H1 (cell line): ENCODE data around the gene ARAP2. TPM values are rescaled to one million over a fixed set of nuclear protein-coding genes. Genes with fewer than 3 reads are reported as not detected.

Source experiments
- CTCF ChIA-PET: fragments of 300-600 bp; sonication (Branson Sonifier 250); formaldehyde crosslinking; loops from one replicate; lab custom pipeline; 2021; ENCODE audit not compliant: partially characterized antibody; lab: Charles Lee
- POLR2A ChIA-PET: fragments of 300-600 bp; sonication (Branson Sonifier 250); formaldehyde crosslinking; loops from one replicate; lab custom pipeline; 2021; ENCODE audit warnings: inconsistent platforms; ENCODE audit not compliant: partially characterized antibody; lab: Charles Lee
- DNase-seq, 2 experiments: peaks; one replicate each; pipeline versions ENCODE4 v3.0.0 to v3.0.0-alpha.2; 2010 to 2022; ENCODE audit warnings: low spot score in 2 of 2, low read depth in 1 of 2, mixed read lengths in 1 of 2
- FAIRE-seq: peaks from 2 replicates; lab custom pipeline; 2011; peaks lifted over from hg19 to GRCh38; lab: Jason Lieb, UNC
- H2AFZ ChIP-seq: 2 replicates; pipeline ENCODE4 v1.8.1; 2012; ENCODE audit warnings: low read length, inconsistent platforms
- H2AK5ac ChIP-seq: 2 replicates; pipeline ENCODE4 v1.6.1; 2013; ENCODE audit warnings: low read depth, low read length
- H2BK120ac ChIP-seq: replicated peaks from 2 replicates; pipeline ENCODE3; 2013; ENCODE audit warnings: low read depth, low read length, inconsistent platforms
- H2BK12ac ChIP-seq: 2 replicates; pipeline ENCODE4 v1.6.1; 2013; ENCODE audit warnings: low read depth, low read length
- H2BK15ac ChIP-seq: 2 replicates; pipeline ENCODE4 v1.6.1; 2013; ENCODE audit warnings: low read length
- H2BK20ac ChIP-seq: 2 replicates; pipeline ENCODE4 v1.6.1; 2013; ENCODE audit warnings: low read length
- H2BK5ac ChIP-seq: 2 replicates; pipeline ENCODE4 v1.6.1; 2013; ENCODE audit warnings: low read depth, low read length
- H3K14ac ChIP-seq: 2 replicates; pipeline ENCODE4 v1.6.1; 2013; ENCODE audit warnings: inconsistent platforms; ENCODE audit not compliant: insufficient read length
- H3K18ac ChIP-seq: 2 replicates; pipeline ENCODE4 v1.6.1; 2013; ENCODE audit warnings: low read length; ENCODE audit errors: extremely low read depth
- H3K23ac ChIP-seq: 2 replicates; pipeline ENCODE4 v1.6.1; 2013; ENCODE audit warnings: inconsistent platforms; ENCODE audit not compliant: insufficient read length
- H3K23me2 ChIP-seq: 2 replicates; pipeline ENCODE4 v1.6.1; 2013; ENCODE audit warnings: low read depth, low read length
- H3K27ac ChIP-seq: 2 replicates; pipeline ENCODE4 v1.6.1; 2011; ENCODE audit warnings: low read depth, low read length, inconsistent platforms
- H3K27me3 ChIP-seq, 4 experiments: replicated peaks in 1 of 4; 1 replicate in 1 of 4; 2 replicates in 3 of 4; pipeline versions ENCODE4 v1.6.1 to v1.8.1; 2011 to 2013; ENCODE audit warnings: low read length in 3 of 4, mild to moderate bottlenecking in 3 of 4, inconsistent platforms in 2 of 4, mixed read lengths in 2 of 4, moderate library complexity in 1 of 4; ENCODE audit not compliant: control insufficient read depth in 3 of 4, insufficient read depth in 3 of 4; ENCODE audit errors: extremely low read depth in 1 of 4
- H3K36me3 ChIP-seq, 4 experiments: 2 replicates each; pipeline versions ENCODE4 v1.6.1 to v1.8.1; 2011 to 2013; ENCODE audit warnings: mild to moderate bottlenecking in 4 of 4, low read length in 3 of 4, moderate library complexity in 2 of 4, control low read depth in 1 of 4, inconsistent platforms in 1 of 4; ENCODE audit not compliant: insufficient read depth in 4 of 4, control insufficient read depth in 2 of 4
- H3K4ac ChIP-seq: replicated peaks from 2 replicates; pipeline ENCODE3; 2013; ENCODE audit warnings: low read length, low read depth, mixed read lengths, inconsistent platforms; ENCODE audit not compliant: insufficient read length
- H3K4me1 ChIP-seq, 4 experiments: replicated peaks in 1 of 4; 1 replicate in 1 of 4; 2 replicates in 3 of 4; pipeline versions ENCODE4 v1.6.1 to v1.8.1; 2011 to 2013; ENCODE audit warnings: low read length in 3 of 4, inconsistent platforms in 2 of 4, mixed read lengths in 1 of 4; ENCODE audit not compliant: insufficient read depth in 4 of 4, control insufficient read depth in 3 of 4
- H3K4me2 ChIP-seq, 2 experiments: 2 replicates each; pipeline versions ENCODE4 v1.6.1 to v1.8.1; 2011 to 2013; ENCODE audit warnings: low read depth in 2 of 2, low read length in 2 of 2, control low read depth in 1 of 2, inconsistent platforms in 1 of 2, mild to moderate bottlenecking in 1 of 2; ENCODE audit not compliant: insufficient read depth in 1 of 2
- H3K4me3 ChIP-seq, 4 experiments: fragments of 200-600, 300-600 bp in 1 of 4; sonication (generic), shearing (Covaris generic), sonication (Bioruptor Twin) in 1 of 4; 2 replicates each; pipeline versions ENCODE4 v1.5.1 to v1.8.1; 2011 to 2016; ENCODE audit warnings: low read length in 4 of 4, low read depth in 3 of 4, control low read depth in 2 of 4, inconsistent platforms in 2 of 4, mild to moderate bottlenecking in 2 of 4, mixed read lengths in 1 of 4, moderate library complexity in 1 of 4; ENCODE audit not compliant: insufficient read depth in 2 of 4; ENCODE audit errors: extremely low read depth in 1 of 4
- H3K56ac ChIP-seq: replicated peaks from 2 replicates; pipeline ENCODE3; 2013; ENCODE audit warnings: low read depth, mild to moderate bottlenecking, mixed read lengths, low read length, inconsistent platforms; ENCODE audit not compliant: insufficient read length
- H3K79me1 ChIP-seq: 2 replicates; pipeline ENCODE4 v1.6.1; 2013; ENCODE audit warnings: low read depth, low read length, control low read depth
- H3K79me2 ChIP-seq, 2 experiments: 2 replicates each; pipeline versions ENCODE4 v1.6.1 to v1.8.1; 2012 to 2013; ENCODE audit warnings: low read length in 2 of 2, mild to moderate bottlenecking in 2 of 2, inconsistent platforms in 1 of 2; ENCODE audit not compliant: insufficient read depth in 2 of 2, control insufficient read depth in 1 of 2
- H3K9ac ChIP-seq, 4 experiments: replicated peaks in 1 of 4; 1 replicate in 1 of 4; 2 replicates in 3 of 4; pipeline versions ENCODE4 v1.6.1 to v1.8.1; 2011 to 2013; ENCODE audit warnings: low read depth in 3 of 4, low read length in 3 of 4, control low read depth in 2 of 4, mild to moderate bottlenecking in 2 of 4, moderate library complexity in 2 of 4, inconsistent platforms in 1 of 4; ENCODE audit errors: extremely low read depth in 1 of 4
- H3K9me3 ChIP-seq, 2 experiments: 2 replicates each; pipeline versions ENCODE4 v1.6.1 to v1.8.1; 2012 to 2013; ENCODE audit warnings: mild to moderate bottlenecking in 2 of 2, moderate library complexity in 2 of 2, control low read depth in 1 of 2, inconsistent platforms in 1 of 2, low read depth in 1 of 2, low read length in 1 of 2, mixed read lengths in 1 of 2; ENCODE audit not compliant: insufficient read depth in 2 of 2
- H4K20me1 ChIP-seq, 2 experiments: replicated peaks in 1 of 2; 2 replicates each; pipeline versions ENCODE3 to v1.8.1; 2011 to 2013; ENCODE audit warnings: inconsistent platforms in 2 of 2, low read length in 2 of 2, mild to moderate bottlenecking in 1 of 2; ENCODE audit not compliant: insufficient read depth in 2 of 2, control insufficient read depth in 1 of 2
- H4K5ac ChIP-seq: 2 replicates; pipeline ENCODE4 v1.6.1; 2013; ENCODE audit warnings: low read length, low read depth, mixed read lengths, inconsistent platforms; ENCODE audit not compliant: insufficient read length
- H4K8ac ChIP-seq: 2 replicates; pipeline ENCODE4 v1.8.0; 2013; ENCODE audit warnings: mild to moderate bottlenecking, moderate library complexity, low read length, inconsistent platforms; ENCODE audit not compliant: insufficient read depth; ENCODE audit errors: extremely low read depth
- H4K91ac ChIP-seq: replicated peaks from 2 replicates; pipeline ENCODE3; 2013; ENCODE audit warnings: low read length, mixed read lengths, inconsistent platforms; ENCODE audit not compliant: insufficient read length
- CEBPB ChIP-seq: IDR thresholded peaks from 2 replicates; pipeline ENCODE4 v1.6.1; 2012; ENCODE audit warnings: low read depth, low read length
- MAX ChIP-seq: IDR thresholded peaks from 2 replicates; pipeline ENCODE4 v1.6.1; 2012; ENCODE audit warnings: inconsistent platforms
- SIRT6 ChIP-seq: IDR thresholded peaks from one replicate; pipeline ENCODE4 v1.7.1; 2012; ENCODE audit warnings: low read length, inconsistent platforms
- SP4 ChIP-seq: IDR thresholded peaks from 2 replicates; pipeline ENCODE4 v1.6.1; 2012; ENCODE audit warnings: low read length, inconsistent platforms
- TBP ChIP-seq: IDR thresholded peaks from 2 replicates; pipeline ENCODE4 v1.6.1; 2011; ENCODE audit warnings: low read depth, low read length, improper control_type of control experiment
- TEAD4 ChIP-seq: IDR thresholded peaks from 2 replicates; pipeline ENCODE4 v1.6.1; 2012; ENCODE audit warnings: low read depth, low read length, inconsistent platforms, mixed read lengths
- WGBS, 2 experiments: shearing (Covaris generic) in 1 of 2; methylation state at CpG; one replicate each; pipeline versions ENCODE4 v1.1.6 to v1.1.7; 2013 to 2015; ENCODE audit warnings: low lambda C conversion rate in 2 of 2, mixed read lengths in 2 of 2, inconsistent platforms in 1 of 2, low coverage in 1 of 2, missing lambda C conversion rate in 1 of 2; ENCODE audit not compliant: insufficient replicate concordance in 2 of 2, insufficient coverage in 1 of 2, insufficient read length in 1 of 2; ENCODE audit errors: extremely low coverage in 1 of 2, missing lambda C conversion rate in 1 of 2; 5-methylcytosine and 5-hydroxymethylcytosine counted together
- polyA plus RNA-seq, 7 experiments: library from polyadenylated mRNA; depleted of rRNA in 3 of 7; stranded (reverse) in 5 of 7; unstranded in 2 of 7; fragments of >200 nt in 5 of 7; fragments of 200-250 nt in 2 of 7; gene quantifications; 1 replicate in 5 of 7; 2 replicates in 1 of 7; 4 replicates in 1 of 7; pipeline versions ENCODE4 v1.2.1 to v1.2.3, GENCODE V29; 2011 to 2013; ENCODE audit warnings: missing spikeins in 2 of 7, mixed read lengths in 2 of 7
- total RNA-seq: library from RNA; stranded (reverse); fragmentation: NEBNext Ultra II Directional; extraction: Animal tissue kit (Norgen Biotek cat#: 25700); gene quantifications from 2 replicates; pipeline ENCODE4 v1.2.1, GENCODE V29; 2021
- TF ChIP-seq, protein P1 (sequence below): IDR thresholded peaks from 2 replicates; pipeline ENCODE4 v1.6.1; 2012; ENCODE audit warnings: low read length, inconsistent platforms

ARAP2 gene
- total and polyA plus RNA-seq, 2 of the 8 experiments (the other 6 are each of a cell fraction or from before 2014, with no cell fraction given), result 0.15 to 2.3 TPM

DNA sequence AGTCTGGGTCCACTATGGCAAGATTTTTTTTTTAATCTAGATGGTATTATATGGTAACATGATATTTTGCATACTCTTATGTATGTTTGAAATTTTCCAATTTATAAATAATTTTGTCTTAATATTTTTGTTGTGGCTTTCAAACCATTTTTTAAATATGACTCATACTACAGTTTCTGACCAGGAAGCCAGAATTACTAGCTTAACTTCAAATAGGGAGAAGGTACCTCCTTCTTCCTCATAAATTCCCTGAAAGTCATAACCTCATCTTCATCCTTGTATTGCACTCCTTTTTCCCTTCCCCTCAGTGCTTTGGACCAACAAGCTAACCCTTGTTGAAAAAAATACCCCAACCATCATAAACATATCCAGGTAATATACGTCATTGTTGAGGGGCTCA, 21.6 kb downstream of the ARAP2 start:
- Histone ChIP-seq H2AFZ (no peak overlapping the region), H3K14ac (no peak overlapping the region), H2AK5ac (no peak overlapping the region), H4K20me1 (no peaks in the 10 kb centered on the region), H4K8ac (no peak overlapping the region), H3K9ac (no peak overlapping the region), H2BK12ac (no peak overlapping the region), H3K4me3 (no peak overlapping the region), H3K23ac (no peak overlapping the region), H3K18ac (no peak overlapping the region), H2BK20ac (no peak overlapping the region), H2BK5ac (no peak overlapping the region), H4K91ac (no peak overlapping the region), H3K23me2 (no peaks in the 10 kb centered on the region), H2BK120ac (no peak overlapping the region), H3K79me2 (no peaks in the 10 kb centered on the region), H3K27me3 (no peaks in the 10 kb centered on the region), H2BK15ac (no peak overlapping the region), H3K27ac (no peak overlapping the region), H3K79me1 (no peaks in the 10 kb centered on the region), H3K56ac (no peak overlapping the region), H3K4me2 (no peak overlapping the region), H3K9me3 (no peaks in the 10 kb centered on the region), H4K5ac (no peak overlapping the region), H3K4ac (no peak overlapping the region), H3K36me3 (no peaks in the 10 kb centered on the region), H3K4me1 (peaks cover 0 to 4% (median 0%) of the 10 kb centered on the region in 4 experiments; a peak in 1 of 7 replicates)
- TF ChIP-seq, protein P1, sequence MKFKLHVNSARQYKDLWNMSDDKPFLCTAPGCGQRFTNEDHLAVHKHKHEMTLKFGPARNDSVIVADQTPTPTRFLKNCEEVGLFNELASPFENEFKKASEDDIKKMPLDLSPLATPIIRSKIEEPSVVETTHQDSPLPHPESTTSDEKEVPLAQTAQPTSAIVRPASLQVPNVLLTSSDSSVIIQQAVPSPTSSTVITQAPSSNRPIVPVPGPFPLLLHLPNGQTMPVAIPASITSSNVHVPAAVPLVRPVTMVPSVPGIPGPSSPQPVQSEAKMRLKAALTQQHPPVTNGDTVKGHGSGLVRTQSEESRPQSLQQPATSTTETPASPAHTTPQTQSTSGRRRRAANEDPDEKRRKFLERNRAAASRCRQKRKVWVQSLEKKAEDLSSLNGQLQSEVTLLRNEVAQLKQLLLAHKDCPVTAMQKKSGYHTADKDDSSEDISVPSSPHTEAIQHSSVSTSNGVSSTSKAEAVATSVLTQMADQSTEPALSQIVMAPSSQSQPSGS, result no peak
- TF ChIP-seq MAX (no peak), SIRT6 (no peak), CEBPB (no peak), SP4 (no peak), TEAD4 (no peak), TBP (no peak)
- WGBS, 2 experiments, result 70% methylated on average over 1 of the region's 1 CpG; no CpG with 5 or more reads in 1 of the 2 experiments
- FAIRE-seq (no peak), DNase-seq (no peak)
- ChIA-PET CTCF (interaction anchor here (1.2 kb wide), 1 partner anchor 21 kb away, joined by 3 read pairs; the partner anchor contains the start of gene ARAP2), POLR2A (no interaction called here)
